Prostate gland (tissue), 2 donors: ENCODE data around the gene CC2D2B. TPM values are rescaled to one million over a fixed set of nuclear protein-coding genes. Genes with fewer than 3 reads are reported as not detected.

Experiments
- DNase-seq: peaks from one replicate; pipeline ENCODE4 v3.0.0-alpha.2; 2019; ENCODE audit warnings: low spot score
- H3K27ac ChIP-seq, 2 donors: fragments of 200-600 bp; sonication (generic); 2 replicates each; pipeline ENCODE4 v1.5.1; 2017 to 2019
- H3K27me3 ChIP-seq: fragments of 200-600 bp; sonication (generic); replicated peaks from 2 replicates; pipeline ENCODE4 v1.5.1; 2019; ENCODE audit not compliant: insufficient read depth
- H3K36me3 ChIP-seq, 2 donors: fragments of 200-600 bp; sonication (generic); 1 replicate in 1 of 2; 2 replicates in 1 of 2; pipeline versions ENCODE4 v1.5.1 to v1.8.1; 2017 to 2019
- H3K4me1 ChIP-seq: fragments of 200-600 bp; sonication (generic); replicated peaks from 2 replicates; pipeline ENCODE4 v1.5.1; 2019
- H3K4me3 ChIP-seq, 2 donors: fragments of 200-600 bp; sonication (generic); 2 replicates each; pipeline ENCODE4 v1.5.1; 2017 to 2019
- H3K9me3 ChIP-seq: fragments of 200-600 bp; sonication (generic); 2 replicates; pipeline ENCODE4 v1.5.1; 2017
- POLR2A ChIP-seq: fragments of 450-650 bp; IDR thresholded peaks from one replicate; pipeline ENCODE4 v1.6.1; 2016; ENCODE audit warnings: antibody characterized with exemption, mild to moderate bottlenecking
- POLR2AphosphoS5 ChIP-seq: sonication (generic); formaldehyde crosslinking; IDR thresholded peaks from one replicate; pipeline ENCODE4 v1.6.1; 2017; ENCODE audit warnings: antibody characterized with exemption
- WGBS: methylation state at CpG from one replicate; pipeline ENCODE4 v1.1.5; 2018; 5-methylcytosine and 5-hydroxymethylcytosine counted together
- intact Hi-C: fragments of 100-400 bp; cut with DNase I; formaldehyde crosslinking; loops from one replicate; pipeline ENCODE4 v1.14.2; 2022
- total RNA-seq, 2 donors: library from RNA; depleted of rRNA; stranded (reverse); fragments of >200 nt; gene quantifications; one replicate each; pipeline ENCODE4 v1.1.0, GENCODE V29; 2016
- TF ChIP-seq, protein P1 (sequence below), 4 experiments: fragments of 200-600 bp in 2 of 4; fragments of 450-650 bp in 2 of 4; sonication (generic) in 2 of 4; IDR thresholded peaks; 1 replicate in 3 of 4; 2 replicates in 1 of 4; pipeline ENCODE4 v1.5.1; 2016 to 2019; ENCODE audit warnings: antibody characterized with exemption in 4 of 4, mild to moderate bottlenecking in 2 of 4, moderate library complexity in 2 of 4

CC2D2B gene
- total RNA-seq, 2 donors from 2014 or later, result 2.6 to 4.9 TPM

DNA sequence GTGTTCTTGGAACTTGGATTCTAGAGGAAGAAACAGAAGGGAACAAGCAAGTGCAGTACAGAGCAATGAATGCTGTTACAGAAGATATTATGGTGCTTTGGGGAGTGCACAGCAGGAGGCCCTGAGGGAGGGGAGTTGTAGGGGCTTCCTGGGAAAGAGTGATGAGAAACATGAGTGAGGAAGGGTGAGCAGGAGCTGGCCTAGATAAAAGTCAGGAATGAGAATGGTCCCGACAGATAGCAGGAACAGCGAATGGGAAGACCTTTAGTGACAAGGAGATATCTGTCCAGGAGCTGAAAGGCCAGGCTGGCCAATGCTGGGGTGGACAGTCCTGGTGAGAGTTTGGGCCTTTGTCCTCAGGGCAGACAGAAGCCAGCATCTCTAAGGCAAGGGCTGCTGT lies 115.0 kb downstream of the CC2D2B start:
- Histone ChIP-seq H3K4me3 (no peak overlapping the region), H3K36me3 (no peaks in the 10 kb centered on the region), H3K4me1 (no peaks in the 10 kb centered on the region), H3K27ac (no peak overlapping the region), H3K27me3 (no peaks in the 10 kb centered on the region), H3K9me3 (no peaks in the 10 kb centered on the region)
- TF ChIP-seq POLR2A, result no peak
- TF ChIP-seq, protein P1, sequence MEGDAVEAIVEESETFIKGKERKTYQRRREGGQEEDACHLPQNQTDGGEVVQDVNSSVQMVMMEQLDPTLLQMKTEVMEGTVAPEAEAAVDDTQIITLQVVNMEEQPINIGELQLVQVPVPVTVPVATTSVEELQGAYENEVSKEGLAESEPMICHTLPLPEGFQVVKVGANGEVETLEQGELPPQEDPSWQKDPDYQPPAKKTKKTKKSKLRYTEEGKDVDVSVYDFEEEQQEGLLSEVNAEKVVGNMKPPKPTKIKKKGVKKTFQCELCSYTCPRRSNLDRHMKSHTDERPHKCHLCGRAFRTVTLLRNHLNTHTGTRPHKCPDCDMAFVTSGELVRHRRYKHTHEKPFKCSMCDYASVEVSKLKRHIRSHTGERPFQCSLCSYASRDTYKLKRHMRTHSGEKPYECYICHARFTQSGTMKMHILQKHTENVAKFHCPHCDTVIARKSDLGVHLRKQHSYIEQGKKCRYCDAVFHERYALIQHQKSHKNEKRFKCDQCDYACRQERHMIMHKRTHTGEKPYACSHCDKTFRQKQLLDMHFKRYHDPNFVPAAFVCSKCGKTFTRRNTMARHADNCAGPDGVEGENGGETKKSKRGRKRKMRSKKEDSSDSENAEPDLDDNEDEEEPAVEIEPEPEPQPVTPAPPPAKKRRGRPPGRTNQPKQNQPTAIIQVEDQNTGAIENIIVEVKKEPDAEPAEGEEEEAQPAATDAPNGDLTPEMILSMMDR (IDR thresholded peaks at IDR 0.05), result no peak
- no peak for TF ChIP-seq POLR2AphosphoS5
- DNase-seq, result no peak
- intact Hi-C loops, result no loop called here
- 94% methylated on average over 2 of the region's 2 CpGs for WGBS

DNA sequence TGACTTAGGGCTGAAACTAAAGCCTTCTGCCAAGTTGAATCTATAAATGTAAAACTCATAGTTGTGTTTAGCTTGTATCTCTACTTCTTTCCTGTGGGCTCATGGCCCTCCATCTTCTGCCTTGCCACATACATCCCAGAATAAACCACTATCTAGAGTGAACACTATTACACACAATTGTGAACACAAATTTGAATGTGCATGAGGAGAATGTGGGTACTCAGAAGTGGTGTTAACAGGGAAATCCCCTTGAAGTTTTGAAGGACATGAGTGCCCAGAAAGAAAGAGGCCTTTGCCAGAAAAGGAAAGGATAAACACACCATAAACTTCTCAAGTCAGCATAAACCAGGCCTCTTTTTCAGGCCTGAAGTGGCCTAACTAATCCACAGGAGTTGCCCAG lies 115.4 kb downstream of the CC2D2B start:
- DNase-seq, result no peak
- Histone ChIP-seq H3K4me3 (no peak overlapping the region), H3K9me3 (no peaks in the 10 kb centered on the region), H3K27me3 (no peaks in the 10 kb centered on the region), H3K36me3 (no peaks in the 10 kb centered on the region), H3K27ac (no peak overlapping the region), H3K4me1 (no peaks in the 10 kb centered on the region)
- intact Hi-C loops, result no loop called here
- TF ChIP-seq, protein P1 (IDR thresholded peaks at IDR 0.05), result no peak
- no peak for TF ChIP-seq POLR2A

GRCh38 chr10:96025566-96025965 lies 117.8 kb downstream of the CC2D2B start:
- no peak overlapping the region for H3K27ac ChIP-seq
- TF ChIP-seq, protein P1 (IDR thresholded peaks at IDR 0.05), result no peak
- no peak for TF ChIP-seq POLR2AphosphoS5
- TF ChIP-seq POLR2A, result no peak
- no peaks in the 10 kb centered on the region for H3K36me3 ChIP-seq
- H3K4me3 ChIP-seq, result no peak overlapping the region
- intact Hi-C loops, result no loop called here
- WGBS, result 77% methylated on average over 3 of the region's 3 CpGs
- H3K4me1 ChIP-seq, result no peaks in the 10 kb centered on the region
- H3K9me3 ChIP-seq, result no peaks in the 10 kb centered on the region
- no peaks in the 10 kb centered on the region for H3K27me3 ChIP-seq
- no peak for DNase-seq

DNA sequence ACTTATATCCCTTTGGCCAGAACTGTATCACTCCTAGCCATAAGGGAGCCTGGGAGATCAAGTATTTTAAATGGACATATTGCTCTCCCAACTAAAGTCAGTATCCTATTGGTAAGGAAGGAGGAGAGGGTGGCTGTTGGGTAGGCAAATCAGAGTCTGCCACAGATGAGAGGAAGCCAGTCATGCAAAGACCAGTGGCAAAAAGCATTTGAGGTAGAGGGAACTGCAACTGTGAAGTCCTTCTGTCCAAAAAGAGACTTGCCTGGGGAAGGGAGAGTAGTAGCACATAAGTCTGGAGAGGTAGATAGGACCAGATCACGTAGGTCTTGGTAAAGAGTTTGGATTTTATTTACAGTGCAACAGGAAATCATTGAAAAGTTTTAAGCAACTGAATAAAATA lies 126.8 kb downstream of the CC2D2B start:
- WGBS, result 95% methylated on average over 1 of the region's 1 CpG
- no peak overlapping the region for H3K27ac ChIP-seq
- H3K27me3 ChIP-seq, result no peaks in the 10 kb centered on the region
- intact Hi-C loops, result loop anchor here (10.0 kb wide), 1 partner anchor 250 kb away; no protein-coding TSS in a partner anchor
- no peaks in the 10 kb centered on the region for H3K4me1 ChIP-seq
- H3K9me3 ChIP-seq, result no peaks in the 10 kb centered on the region
- TF ChIP-seq POLR2A (no peak), POLR2AphosphoS5 (no peak)
- TF ChIP-seq, protein P1 (IDR thresholded peaks at IDR 0.05), result no peak
- no peaks in the 10 kb centered on the region for H3K36me3 ChIP-seq
- no peak for DNase-seq
- no peak overlapping the region for H3K4me3 ChIP-seq

GRCh38 chr10:96038476-96039387 lies 131.0 kb downstream of the CC2D2B start:
- Histone ChIP-seq H3K36me3 (no peaks in the 10 kb centered on the region), H3K9me3 (no peaks in the 10 kb centered on the region), H3K27me3 (no peaks in the 10 kb centered on the region), H3K27ac (no peak overlapping the region), H3K4me3 (no peak overlapping the region), H3K4me1 (no peaks in the 10 kb centered on the region)
- no peak for DNase-seq
- intact Hi-C loops, result loop anchor here (10.0 kb wide), 1 partner anchor 246 kb away; no protein-coding TSS in a partner anchor
- 73% methylated on average over 4 of the region's 4 CpGs for WGBS
- no peak for TF ChIP-seq POLR2AphosphoS5
- TF ChIP-seq POLR2A, result no peak
- TF ChIP-seq, protein P1 (IDR thresholded peaks at IDR 0.05), result no peak
